HepG2 (cell line): ENCODE measurements around the gene SHPK. TPM values are rescaled to one million over a fixed set of nuclear protein-coding genes. Genes with fewer than 3 reads are reported as not detected.

Experiments
- PATZ1 ChIP-seq: sonication (generic); formaldehyde crosslinking; IDR thresholded peaks from 2 replicates; pipeline ENCODE4 v1.4.0; 2020; ENCODE audit warnings: missing genetic modification reagents
- SKIL ChIP-seq: sonication (generic); formaldehyde crosslinking; IDR thresholded peaks from 2 replicates; pipeline ENCODE4 v1.8.0; 2022; ENCODE audit warnings: missing genetic modification reagents, mild to moderate bottlenecking, moderate library complexity, borderline replicate concordance
- ZNF609 ChIP-seq: sonication (generic); formaldehyde crosslinking; IDR thresholded peaks from 2 replicates; pipeline ENCODE4 v1.4.0; 2020; ENCODE audit warnings: mild to moderate bottlenecking, missing genetic modification reagents, borderline replicate concordance
- ZSCAN21 ChIP-seq: sonication (generic); formaldehyde crosslinking; IDR thresholded peaks from 2 replicates; pipeline ENCODE4 v1.8.0; 2022; ENCODE audit warnings: mild to moderate bottlenecking, missing genetic modification reagents, moderate library complexity, borderline replicate concordance
- polyA plus RNA-seq, 8 experiments: library from polyadenylated mRNA; depleted of rRNA in 3 of 8; stranded (reverse) in 7 of 8; unstranded in 1 of 8; fragments of >200 nt; fragmentation: Illumina TruSeq in 4 of 8; extraction: Trizol in 4 of 8; gene quantifications; 2 replicates each; pipeline versions ENCODE4 v1.2.1 to v1.2.3, GENCODE V29; 2011 to 2016; ENCODE audit warnings: low read depth in 4 of 8, missing spikeins in 1 of 8, mixed read lengths in 1 of 8; ENCODE audit not compliant: insufficient read depth in 1 of 8
- total RNA-seq, 5 experiments: library from RNA; depleted of rRNA; stranded (reverse); fragments of >200 nt; fragmentation: Illumina TruSeq; extraction: Trizol; gene quantifications; 2 replicates each; pipeline ENCODE4 v1.2.3, GENCODE V29; 2016; ENCODE audit warnings: low read depth in 1 of 5
- TF ChIP-seq, protein P1 (sequence below): sonication (generic); formaldehyde crosslinking; IDR thresholded peaks from 2 replicates; pipeline ENCODE4 v1.4.0; 2020; ENCODE audit warnings: mild to moderate bottlenecking, missing genetic modification reagents
- TF ChIP-seq, protein P2 (sequence below): fragments of 450-650 bp; IDR thresholded peaks from 2 replicates; pipeline ENCODE4 v1.6.1; 2016
- TF ChIP-seq, protein P3 (sequence below): sonication (generic); formaldehyde crosslinking; IDR thresholded peaks from 2 replicates; pipeline ENCODE4 v1.8.1; 2022; ENCODE audit warnings: low read depth, mild to moderate bottlenecking, missing genetic modification reagents

Gene SHPK
- total and polyA plus RNA-seq, 2 of the 13 experiments (the other 11 are each of a cell fraction or from before 2014, with no cell fraction given) = 16.2 to 30.9 TPM

DNA sequence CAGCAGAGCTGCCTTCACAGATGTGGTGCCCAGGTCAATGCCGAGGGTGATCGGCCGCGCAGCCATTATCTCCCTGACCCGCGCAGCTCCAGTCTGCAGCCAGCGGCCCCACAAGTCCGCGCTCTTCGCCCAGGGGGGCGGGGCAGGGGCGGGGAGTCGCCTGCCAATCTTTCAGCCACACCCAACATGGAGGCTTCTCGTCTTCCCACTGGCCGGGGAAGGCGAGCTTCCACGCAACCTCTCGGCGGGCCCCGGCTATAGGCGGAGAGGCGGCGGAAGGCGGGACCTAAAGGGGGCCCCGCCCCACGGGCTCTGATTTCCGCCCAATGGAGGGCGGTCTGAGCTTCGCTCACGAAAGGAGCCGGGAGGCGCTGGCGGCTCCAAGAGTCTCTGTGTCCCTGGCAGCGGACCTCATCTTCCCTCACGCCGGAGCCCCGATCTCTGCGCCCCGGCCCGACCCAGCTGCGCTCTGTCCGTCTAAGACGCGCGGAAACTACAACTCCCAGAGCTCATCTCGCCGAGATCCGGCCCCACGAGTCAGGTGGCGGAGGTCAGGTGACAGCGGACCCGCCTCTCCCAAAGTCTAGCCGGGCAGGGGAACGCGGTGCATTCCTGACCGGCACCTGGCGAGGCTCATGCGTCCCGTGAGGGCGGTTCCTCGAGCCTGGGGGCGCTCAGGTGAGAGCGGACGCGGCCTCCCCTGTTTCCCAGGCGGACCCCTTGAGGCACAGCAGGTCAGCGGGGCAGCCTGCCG, at the start of gene SHPK, which contains the start of gene CTNS (continued):
- TF ChIP-seq, protein P1, sequence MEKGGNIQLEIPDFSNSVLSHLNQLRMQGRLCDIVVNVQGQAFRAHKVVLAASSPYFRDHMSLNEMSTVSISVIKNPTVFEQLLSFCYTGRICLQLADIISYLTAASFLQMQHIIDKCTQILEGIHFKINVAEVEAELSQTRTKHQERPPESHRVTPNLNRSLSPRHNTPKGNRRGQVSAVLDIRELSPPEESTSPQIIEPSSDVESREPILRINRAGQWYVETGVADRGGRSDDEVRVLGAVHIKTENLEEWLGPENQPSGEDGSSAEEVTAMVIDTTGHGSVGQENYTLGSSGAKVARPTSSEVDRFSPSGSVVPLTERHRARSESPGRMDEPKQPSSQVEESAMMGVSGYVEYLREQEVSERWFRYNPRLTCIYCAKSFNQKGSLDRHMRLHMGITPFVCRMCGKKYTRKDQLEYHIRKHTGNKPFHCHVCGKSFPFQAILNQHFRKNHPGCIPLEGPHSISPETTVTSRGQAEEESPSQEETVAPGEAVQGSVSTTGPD (CRISPR knock-in tag) = no peak
- TF ChIP-seq, protein P2, sequence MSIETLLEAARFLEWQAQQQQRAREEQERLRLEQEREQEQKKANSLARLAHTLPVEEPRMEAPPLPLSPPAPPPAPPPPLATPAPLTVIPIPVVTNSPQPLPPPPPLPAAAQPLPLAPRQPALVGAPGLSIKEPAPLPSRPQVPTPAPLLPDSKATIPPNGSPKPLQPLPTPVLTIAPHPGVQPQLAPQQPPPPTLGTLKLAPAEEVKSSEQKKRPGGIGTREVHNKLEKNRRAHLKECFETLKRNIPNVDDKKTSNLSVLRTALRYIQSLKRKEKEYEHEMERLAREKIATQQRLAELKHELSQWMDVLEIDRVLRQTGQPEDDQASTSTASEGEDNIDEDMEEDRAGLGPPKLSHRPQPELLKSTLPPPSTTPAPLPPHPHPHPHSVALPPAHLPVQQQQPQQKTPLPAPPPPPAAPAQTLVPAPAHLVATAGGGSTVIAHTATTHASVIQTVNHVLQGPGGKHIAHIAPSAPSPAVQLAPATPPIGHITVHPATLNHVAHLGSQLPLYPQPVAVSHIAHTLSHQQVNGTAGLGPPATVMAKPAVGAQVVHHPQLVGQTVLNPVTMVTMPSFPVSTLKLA = peak; percentile 56
- TF ChIP-seq ZNF609 (CRISPR knock-in tag) = 0 out of 2 replicates have a peak, but pooled peaks have one; percentile 18
- peak; percentile 21; the same call in 1 of the 2 replicates for TF ChIP-seq PATZ1 (CRISPR knock-in tag)
- TF ChIP-seq SKIL (CRISPR knock-in tag) = peak; percentile 65
- TF ChIP-seq ZSCAN21 (CRISPR knock-in tag) = peak; percentile 80
- TF ChIP-seq, protein P3, sequence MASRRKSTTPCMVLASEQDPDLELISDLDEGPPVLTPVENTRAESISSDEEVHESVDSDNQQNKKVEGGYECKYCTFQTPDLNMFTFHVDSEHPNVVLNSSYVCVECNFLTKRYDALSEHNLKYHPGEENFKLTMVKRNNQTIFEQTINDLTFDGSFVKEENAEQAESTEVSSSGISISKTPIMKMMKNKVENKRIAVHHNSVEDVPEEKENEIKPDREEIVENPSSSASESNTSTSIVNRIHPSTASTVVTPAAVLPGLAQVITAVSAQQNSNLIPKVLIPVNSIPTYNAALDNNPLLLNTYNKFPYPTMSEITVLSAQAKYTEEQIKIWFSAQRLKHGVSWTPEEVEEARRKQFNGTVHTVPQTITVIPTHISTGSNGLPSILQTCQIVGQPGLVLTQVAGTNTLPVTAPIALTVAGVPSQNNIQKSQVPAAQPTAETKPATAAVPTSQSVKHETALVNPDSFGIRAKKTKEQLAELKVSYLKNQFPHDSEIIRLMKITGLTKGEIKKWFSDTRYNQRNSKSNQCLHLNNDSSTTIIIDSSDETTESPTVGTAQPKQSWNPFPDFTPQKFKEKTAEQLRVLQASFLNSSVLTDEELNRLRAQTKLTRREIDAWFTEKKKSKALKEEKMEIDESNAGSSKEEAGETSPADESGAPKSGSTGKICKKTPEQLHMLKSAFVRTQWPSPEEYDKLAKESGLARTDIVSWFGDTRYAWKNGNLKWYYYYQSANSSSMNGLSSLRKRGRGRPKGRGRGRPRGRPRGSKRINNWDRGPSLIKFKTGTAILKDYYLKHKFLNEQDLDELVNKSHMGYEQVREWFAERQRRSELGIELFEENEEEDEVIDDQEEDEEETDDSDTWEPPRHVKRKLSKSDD (CRISPR knock-in tag) = peak; percentile 64; the same call in 1 of the 2 replicates
